Naive thymus-derived CD8-positive, alpha-beta T cell (primary cell): ENCODE results near the gene FBXW9. TPM values are rescaled to one million over a fixed set of nuclear protein-coding genes. Genes with fewer than 3 reads are reported as not detected.
A peak's percentile ranks its signal among the peaks of the same experiment; 100 is the strongest.
"Not testable (repeated sequence)": the region's sequence is repeated elsewhere in the genome, so short reads cannot be mapped to it uniquely, and the experiment has no call there.

Experiments
- ATAC-seq, 2 donors: fragments of 150-1000 bp; cut with Tn5 transposase in 1 of 2; sonication (Bioruptor Pico), chemical (Tn5 transposase) in 1 of 2; 1 replicate in 1 of 2; 2 replicates in 1 of 2; pipeline ENCODE4 v1.10.0; 2021; ENCODE audit warnings: mild to moderate bottlenecking in 2 of 2, moderate library complexity in 2 of 2
- POLR2A ChIA-PET: fragments of 350-600 bp; sonication (Branson Sonifier 250); formaldehyde crosslinking; loops from one replicate; lab custom pipeline; 2021; ENCODE audit warnings: antibody characterized with exemption; lab: Charles Lee
- DNase-seq, 10 donors: peaks; one replicate each; pipeline versions ENCODE4 v3.0.0 to v3.0.0-alpha.2; 2020 to 2022
- H3K27ac Mint-ChIP-seq, 10 donors: one replicate each; pipeline ENCODE4 v1.8.0; 2020 to 2022; ENCODE audit warnings: mild to moderate bottlenecking in 10 of 10, mixed read lengths in 10 of 10, moderate library complexity in 4 of 10, inconsistent platforms in 1 of 10
- H3K27me3 Mint-ChIP-seq, 5 donors: one replicate each; pipeline ENCODE4 v1.8.0; 2021 to 2022; ENCODE audit warnings: mixed read lengths in 5 of 5
- H3K36me3 Mint-ChIP-seq, 3 donors: one replicate each; pipeline ENCODE4 v1.8.0; 2020 to 2022; ENCODE audit warnings: mixed read lengths in 3 of 3, mild to moderate bottlenecking in 2 of 3, inconsistent platforms in 1 of 3
- H3K4me1 Mint-ChIP-seq, 4 donors: one replicate each; pipeline ENCODE4 v1.8.0; 2021 to 2022; ENCODE audit warnings: mixed read lengths in 4 of 4
- H3K4me3 Mint-ChIP-seq, 10 donors: one replicate each; pipeline ENCODE4 v1.8.0; 2020 to 2022; ENCODE audit warnings: mild to moderate bottlenecking in 10 of 10, mixed read lengths in 10 of 10, moderate library complexity in 6 of 10, inconsistent platforms in 1 of 10
- H3K9me3 Mint-ChIP-seq, 9 donors: one replicate each; pipeline ENCODE4 v1.8.0; 2020 to 2022; ENCODE audit warnings: mixed read lengths in 9 of 9, mild to moderate bottlenecking in 3 of 9, inconsistent platforms in 1 of 9, moderate library complexity in 1 of 9
- polyA plus RNA-seq, 3 donors: library from polyadenylated mRNA; unstranded; fragments of 300-500 nt; fragmentation: Illumina TruSeq; gene quantifications; one replicate each; pipeline ENCODE4 v1.2.3, GENCODE V29; 2021
- total RNA-seq, 8 experiments: library from RNA in 2 of 8; stranded (reverse) in 2 of 8; gene quantifications; one replicate each; pipeline ENCODE4 v1.2.3 and lab custom pipeline; 2021 to 2026

FBXW9 gene
- total and polyA plus RNA-seq, 5 experiments from 2014 or later, result 2.8 to 5.7 (median 4.3) TPM

DNA sequence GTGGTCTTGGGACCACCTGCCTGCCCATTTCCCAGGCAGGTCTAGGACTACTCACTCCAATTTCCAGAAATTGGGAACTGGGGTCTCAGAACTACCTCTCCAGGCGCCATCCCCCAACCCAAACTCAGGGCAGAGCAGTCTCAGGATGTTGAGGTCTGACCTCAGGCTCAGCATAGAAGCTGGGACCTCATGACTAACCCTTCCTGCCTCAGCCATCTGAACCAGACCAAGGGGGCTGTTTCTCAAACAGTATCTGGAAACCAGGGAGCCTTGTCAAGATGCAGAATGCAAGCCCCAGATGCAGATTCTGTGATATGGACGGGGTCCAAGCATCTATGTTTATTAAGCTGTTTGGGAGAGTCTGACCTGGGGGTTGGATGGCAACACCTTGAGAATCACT is 1.3 kb downstream of the FBXW9 start:
- Mint-ChIP-seq H3K27ac (no peak overlapping the region), H3K36me3 (no peaks in the 10 kb centered on the region), H3K4me1 (peaks cover 4 to 19% (median 8%) of the 10 kb centered on the region in 4 donors), H3K9me3 (no peaks in the 10 kb centered on the region), H3K4me3 (peak overlapping the region in 4 of 10 donors; percentile 9 to 63 (median 35)), H3K27me3 (no peaks in the 10 kb centered on the region)
- DNase-seq (no peak), ATAC-seq (no peak)
- POLR2A ChIA-PET, result interaction anchor here (1.0 to 3.2 kb wide), 5 partner anchors 10 to 39 kb away, joined by 3 to 19 read pairs (median 8); partner anchors contain the start of gene DHPS

DNA sequence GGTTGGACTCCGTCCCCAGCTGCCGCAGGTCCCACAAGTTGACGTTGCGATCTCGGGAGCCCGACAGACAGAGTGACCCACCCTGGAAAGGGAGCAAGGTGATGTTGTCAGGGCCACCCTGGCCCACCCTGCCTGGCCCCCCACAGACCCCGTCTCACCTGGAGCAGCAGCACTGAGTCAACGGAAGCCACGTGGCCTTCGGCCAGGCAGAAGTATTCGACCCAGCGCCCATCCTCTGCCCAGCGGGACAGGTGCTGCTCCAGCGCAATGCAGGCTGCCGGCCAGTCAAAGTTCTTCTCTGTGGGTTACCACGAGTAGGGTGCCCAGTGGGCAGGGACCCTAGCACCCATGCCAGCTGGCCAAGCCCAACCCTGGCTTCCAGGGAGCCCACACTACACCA is 1.8 kb downstream of the FBXW9 start:
- H3K27ac Mint-ChIP-seq, result no peak overlapping the region
- H3K4me1 Mint-ChIP-seq, result peaks cover 4 to 19% (median 8%) of the 10 kb centered on the region in 4 donors
- no peak for ATAC-seq
- POLR2A ChIA-PET, result interaction anchor here (1.0 to 3.2 kb wide), 3 partner anchors 13 to 39 kb away, joined by 3 to 19 read pairs (median 4); partner anchors contain the start of gene DHPS
- no peaks in the 10 kb centered on the region for H3K36me3 Mint-ChIP-seq
- no peaks in the 10 kb centered on the region for H3K27me3 Mint-ChIP-seq
- peak overlapping the region in 3 of 10 donors; percentile 9 to 40 (median 20) for H3K4me3 Mint-ChIP-seq
- H3K9me3 Mint-ChIP-seq, result no peaks in the 10 kb centered on the region
- DNase-seq, result no peak

DNA sequence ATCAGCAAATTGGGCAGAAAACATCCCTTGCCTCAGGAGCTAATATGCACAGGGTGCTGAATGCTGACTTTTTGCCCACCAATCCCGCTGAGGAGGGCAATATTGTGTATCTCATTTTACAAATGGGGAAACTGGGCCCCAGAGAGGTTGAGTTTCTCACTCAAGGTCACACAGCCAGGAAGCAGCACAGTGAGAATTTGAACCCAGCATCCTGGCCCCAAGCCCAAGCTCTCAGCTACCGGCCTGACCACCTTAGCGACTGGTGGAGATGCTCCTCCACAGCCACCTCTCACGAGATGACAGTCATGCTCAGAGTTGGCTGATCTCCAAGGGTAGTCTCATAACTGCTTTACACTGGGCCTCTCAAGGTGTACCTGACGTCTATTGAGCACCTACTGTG is 3.5 kb downstream of the FBXW9 start:
- Mint-ChIP-seq H3K4me1 (peaks cover 1 to 17% (median 6%) of the 10 kb centered on the region in 4 donors), H3K27me3 (no peaks in the 10 kb centered on the region), H3K36me3 (no peaks in the 10 kb centered on the region), H3K27ac (no peak overlapping the region), H3K4me3 (no peak overlapping the region), H3K9me3 (no peaks in the 10 kb centered on the region)
- DNase-seq, result no peak
- POLR2A ChIA-PET, result interaction anchor here (1.1 kb wide), 1 partner anchor 180 kb away, joined by 4 read pairs; no protein-coding TSS in a partner anchor
- no peak for ATAC-seq

DNA sequence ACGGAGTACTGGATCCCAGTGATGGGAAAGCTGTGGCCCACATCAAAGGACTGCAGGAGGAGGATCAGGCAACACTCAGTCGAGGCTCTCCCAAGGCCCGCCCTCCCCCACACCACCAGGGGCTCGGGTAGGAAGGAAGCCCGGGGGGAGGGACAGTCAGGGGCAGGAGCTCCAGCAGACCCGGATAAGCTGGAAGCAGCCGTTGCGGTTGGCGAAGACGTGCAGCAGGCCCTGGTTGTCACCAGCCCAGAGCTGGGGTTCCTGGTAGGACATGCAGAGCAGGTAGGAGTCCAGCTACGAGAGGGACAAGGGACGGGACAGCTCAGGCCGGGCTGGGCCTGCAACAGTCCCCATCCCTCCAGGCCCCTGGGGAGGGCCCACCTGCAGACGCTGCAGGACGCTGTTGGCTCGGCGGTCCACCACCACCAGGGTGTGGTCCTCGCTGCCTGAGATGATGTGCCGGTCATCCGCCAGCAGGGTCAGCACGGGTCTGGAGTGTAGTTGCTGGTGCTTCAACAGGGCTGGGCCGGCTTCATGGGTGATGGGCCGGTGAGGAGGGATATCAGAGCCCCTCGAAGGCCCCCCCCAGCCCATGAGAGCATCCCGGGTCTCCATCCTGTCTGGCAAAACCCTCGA is 6.7 kb downstream of the FBXW9 start:
- DNase-seq (no peak), ATAC-seq (no peak)
- Mint-ChIP-seq H3K36me3 (no peaks in the 10 kb centered on the region), H3K4me1 (peaks cover 0 to 4% (median 0%) of the 10 kb centered on the region in 4 donors), H3K9me3 (no peaks in the 10 kb centered on the region), H3K27ac (no peak overlapping the region), H3K4me3 (no peak overlapping the region), H3K27me3 (no peaks in the 10 kb centered on the region)
- POLR2A ChIA-PET, result no interaction called here

DNA sequence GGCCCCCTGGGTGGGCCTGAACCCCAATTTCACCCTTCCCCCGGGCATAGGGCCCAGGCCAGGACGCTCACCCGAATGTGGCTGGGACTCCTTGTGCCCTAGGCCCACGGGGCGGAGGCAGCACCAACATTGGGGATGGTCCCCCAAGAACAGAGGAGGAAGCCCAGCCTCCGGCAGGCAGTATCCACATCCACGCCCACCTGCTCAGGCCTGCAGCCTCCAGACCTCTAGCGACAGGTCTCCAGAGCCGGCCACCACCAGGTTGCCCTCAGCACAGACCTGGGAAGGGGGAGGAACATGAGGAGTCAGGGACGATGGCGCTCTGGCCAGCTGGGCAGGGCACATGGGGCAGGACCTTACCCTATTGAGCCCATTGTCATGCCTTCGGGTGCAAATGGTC is 7.4 kb downstream of the FBXW9 start:
- DNase-seq, result no peak
- Mint-ChIP-seq H3K27me3 (no peaks in the 10 kb centered on the region), H3K4me3 (no peak overlapping the region), H3K36me3 (no peaks in the 10 kb centered on the region), H3K9me3 (peaks cover 0 to under 1% (median 0%) of the 10 kb centered on the region in 9 donors), H3K27ac (no peak overlapping the region), H3K4me1 (peaks cover 0 to under 1% (median 0%) of the 10 kb centered on the region in 4 donors)
- no peak for ATAC-seq
- POLR2A ChIA-PET, result no interaction called here

DNA sequence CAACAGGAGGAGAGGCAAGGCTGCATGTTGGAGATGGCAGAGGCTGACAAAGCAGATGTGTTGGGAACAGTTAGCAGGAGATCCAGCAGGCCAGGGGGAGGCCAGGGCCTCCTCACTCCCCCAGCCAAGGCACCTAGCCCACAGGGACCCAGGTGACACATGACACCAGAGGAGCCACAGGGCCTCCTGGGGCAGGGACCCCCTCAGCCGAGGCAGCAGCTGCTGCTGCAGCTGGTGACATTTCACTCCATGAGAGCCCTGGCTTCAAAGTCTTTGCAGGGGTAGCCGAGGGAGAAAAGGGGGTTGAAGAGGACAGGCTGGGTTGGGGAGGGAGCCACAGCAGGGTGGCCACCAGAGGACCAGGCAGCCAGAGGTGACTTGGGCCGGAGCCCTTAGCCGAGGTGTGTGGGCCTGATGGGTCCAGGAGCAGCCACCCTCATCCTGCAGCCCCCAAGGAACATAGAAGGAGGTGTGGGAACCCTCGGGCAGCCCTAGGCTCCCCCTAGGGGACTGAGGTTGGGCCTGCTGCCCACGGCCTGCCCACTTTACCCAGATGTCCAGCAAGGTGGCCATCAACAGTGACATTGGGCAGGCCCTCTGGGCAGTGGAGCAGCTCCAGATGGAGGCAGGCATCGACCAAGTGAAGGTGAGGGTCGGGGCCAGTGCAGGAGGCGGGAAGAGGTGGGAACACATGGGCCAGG is 8.8 kb downstream of the FBXW9 start, which contains the start of gene GNG14:
Gene GNG14, plus strand, starts transcription at position 503 of the 701 bp plus-strand sequence. Its CDS starts 51 bp downstream, at position 554.
- DNase-seq (no peak), ATAC-seq (no peak)
- Mint-ChIP-seq H3K4me1 (peaks cover 0 to 5% (median under 1%) of the 10 kb centered on the region in 4 donors), H3K4me3 (peak within 1 kb of the TSS in 1 of 10 donors; percentile 14), H3K27me3 (no peaks in the 10 kb centered on the region), H3K27ac (no peak within 1 kb of the TSS), H3K9me3 (peaks cover 0 to 2% (median 0%) of the 10 kb centered on the region in 9 donors), H3K36me3 (no peaks in the 10 kb centered on the region)
- POLR2A ChIA-PET, result interaction anchor here (0.6 to 0.7 kb wide), 3 partner anchors 25 to 497 kb away, joined by 3 to 4 read pairs (median 3); partner anchors contain the start of gene HOOK2

DNA sequence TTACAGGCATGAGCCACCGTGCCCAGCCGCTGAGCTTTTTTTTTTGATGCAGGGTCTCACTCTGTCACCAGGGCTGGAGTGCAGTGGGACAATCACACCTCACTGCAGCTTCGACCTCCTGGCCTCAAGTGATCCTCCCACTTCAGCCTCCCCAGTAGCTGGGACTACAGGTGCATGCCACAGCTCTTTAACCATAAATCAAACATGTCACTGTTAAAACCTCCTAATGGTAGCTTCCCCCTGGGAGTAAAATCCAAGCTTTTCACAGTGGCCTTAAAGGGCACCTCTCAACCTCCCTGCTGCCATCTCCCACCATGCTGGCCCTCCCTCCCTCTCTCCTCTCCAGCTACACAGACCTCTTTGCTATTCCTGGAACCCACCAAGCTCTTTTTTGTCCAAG is 10.6 kb downstream of the FBXW9 start:
- DNase-seq (no peak), ATAC-seq (no peak)
- peaks cover 0 to 2% (median 0%) of the 10 kb centered on the region in 9 donors for H3K9me3 Mint-ChIP-seq
- H3K4me1 Mint-ChIP-seq, result peaks cover 6 to 11% (median 8%) of the 10 kb centered on the region in 4 donors
- POLR2A ChIA-PET, result interaction anchor here (0.8 to 1.5 kb wide), 2 partner anchors 10 to 48 kb away, joined by 3 to 8 read pairs; partner anchors contain the start of gene FBXW9
- peak overlapping the region in 1 of 10 donors; percentile 38 for H3K4me3 Mint-ChIP-seq
- peaks cover 0 to 1% (median 0%) of the 10 kb centered on the region in 5 donors for H3K27me3 Mint-ChIP-seq
- peaks cover 0 to 6% (median 0%) of the 10 kb centered on the region in 3 donors for H3K36me3 Mint-ChIP-seq
- peak overlapping the region in 1 of 10 donors; percentile 34 for H3K27ac Mint-ChIP-seq

DNA sequence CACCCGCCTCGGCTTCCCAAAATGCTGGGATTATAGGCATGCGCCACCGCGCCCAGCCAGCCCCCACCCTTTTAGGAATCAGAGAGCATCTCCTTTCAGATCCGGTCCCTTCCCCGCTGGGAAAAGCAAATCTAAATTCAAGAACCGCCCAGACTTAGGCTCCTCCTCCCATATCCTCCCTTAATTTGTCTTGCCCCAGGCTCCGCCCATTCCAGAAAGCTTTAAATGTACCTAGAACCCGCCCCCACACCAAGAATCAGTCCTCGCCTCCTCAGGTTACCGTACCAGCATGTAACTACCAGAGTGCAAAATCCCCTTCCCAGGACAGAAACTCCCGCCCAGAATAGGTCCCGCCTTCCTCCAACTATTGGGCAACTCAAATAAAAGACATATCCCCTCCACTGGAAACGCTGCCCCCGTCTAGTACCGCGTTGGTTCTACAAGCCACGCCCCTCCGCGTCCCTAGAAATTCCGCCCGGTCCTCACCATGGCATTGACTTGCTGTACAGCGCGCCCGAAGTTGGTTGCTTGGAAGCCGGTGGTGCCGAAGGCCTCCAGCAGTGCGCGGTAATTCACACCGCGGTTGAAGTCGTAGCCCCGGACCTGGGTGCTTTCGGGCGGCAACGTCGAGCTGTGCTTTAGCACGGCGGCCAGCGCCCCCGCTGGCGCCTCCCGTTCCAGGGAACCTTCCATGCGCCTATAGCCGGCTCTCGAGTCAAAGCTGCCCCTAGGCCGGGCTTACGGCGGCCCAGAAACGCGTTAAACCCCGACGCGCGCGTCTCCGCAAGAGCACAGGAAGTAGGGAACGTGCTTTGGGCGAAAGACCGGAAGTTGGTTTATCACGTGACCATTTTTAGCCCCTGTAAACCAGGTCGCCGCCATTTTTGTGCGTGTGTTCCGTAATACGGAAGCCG is 15.1 kb downstream of the FBXW9 start, which contains the start of gene DHPS:
Gene DHPS, minus strand, starts transcription at position 807 of the 914 bp plus-strand sequence. Its CDS starts 114 bp downstream, at position 693.
- peak; percentile 79 to 84 for ATAC-seq
- Mint-ChIP-seq H3K27me3 (peaks cover 0 to 1% (median 0%) of the 10 kb centered on the region in 5 donors), H3K36me3 (peaks cover 0 to 45% (median under 1%) of the 10 kb centered on the region in 3 donors), H3K27ac (peak within 1 kb of the TSS; percentile 89 to 98 (median 96)), H3K4me1 (peaks cover 17 to 37% (median 26%) of the 10 kb centered on the region in 4 donors), H3K4me3 (peak within 1 kb of the TSS; percentile 89 to 98 (median 96)), H3K9me3 (peaks cover 0 to 2% (median 0%) of the 10 kb centered on the region in 9 donors)
- POLR2A ChIA-PET, result interaction anchor here (0.5 to 3.5 kb wide), 35 partner anchors 12 to 1290 kb away, joined by 3 to 32 read pairs (median 5); partner anchors contain the start of genes FBXW9, GET3, JUNB and MAN2B1
- peak; percentile 72 to 97 (median 89) for DNase-seq

DNA sequence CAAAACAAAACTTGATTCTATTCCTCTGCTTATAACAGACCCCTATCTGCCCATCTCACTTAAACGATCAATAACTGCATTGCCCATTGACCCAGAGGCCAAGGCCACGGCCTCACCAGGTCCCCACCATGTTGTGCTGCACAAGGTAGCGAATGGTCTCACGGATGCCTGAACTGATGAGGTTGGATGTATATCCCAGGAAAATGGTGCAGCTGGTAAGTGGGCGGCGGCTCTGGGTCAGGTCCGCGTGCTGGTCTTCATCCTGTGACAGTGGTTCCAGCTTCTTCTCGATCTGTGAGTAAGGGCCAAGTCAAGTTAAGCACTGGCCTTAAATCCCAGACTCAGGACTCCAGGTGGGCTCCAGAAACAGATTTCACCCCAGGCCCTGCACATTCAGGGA is 16.4 kb downstream of the FBXW9 start:
- Mint-ChIP-seq H3K27ac (peak overlapping the region in 4 of 10 donors; percentile 25 to 64 (median 38)), H3K4me3 (peak overlapping the region; percentile 24 to 97 (median 75)), H3K27me3 (peaks cover 0 to 1% (median 0%) of the 10 kb centered on the region in 5 donors), H3K36me3 (peaks cover 0 to 53% (median 3%) of the 10 kb centered on the region in 3 donors), H3K9me3 (peaks cover 0 to 2% (median 0%) of the 10 kb centered on the region in 9 donors), H3K4me1 (peaks cover 19 to 39% (median 29%) of the 10 kb centered on the region in 4 donors)
- DNase-seq (no peak), ATAC-seq (no peak)
- POLR2A ChIA-PET, result interaction anchor here (0.5 to 3.5 kb wide), 7 partner anchors 11 to 766 kb away, joined by 3 to 32 read pairs (median 3); partner anchors contain the start of gene TRIR

DNA sequence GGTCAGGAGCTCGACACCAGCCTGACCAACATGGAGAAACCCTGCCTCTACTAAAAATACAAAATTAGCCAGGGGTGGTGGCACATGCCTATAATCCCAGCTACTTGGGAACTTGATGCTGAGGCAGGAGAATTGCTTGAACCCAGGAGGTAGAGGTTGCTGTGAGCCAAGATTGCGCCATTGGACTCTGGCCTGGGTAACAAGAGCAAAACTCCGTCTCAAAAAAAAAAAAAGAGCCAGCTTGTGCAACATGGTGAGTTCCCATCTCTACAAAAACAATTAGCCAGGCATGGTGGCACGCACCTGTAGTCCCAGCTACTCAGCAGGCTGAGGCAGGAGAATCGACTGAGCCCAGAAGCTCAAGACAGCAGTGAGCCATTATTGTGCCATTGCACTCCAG is 18.4 kb downstream of the FBXW9 start:
- not testable (repeated sequence) for H3K27me3 Mint-ChIP-seq, ATAC-seq, H3K9me3 Mint-ChIP-seq, H3K27ac Mint-ChIP-seq, H3K4me3 Mint-ChIP-seq, DNase-seq
- H3K4me1 Mint-ChIP-seq, result peaks cover 17 to 36% (median 30%) of the 10 kb centered on the region in 4 donors
- POLR2A ChIA-PET, result interaction anchor here (0.6 to 1.2 kb wide), 8 partner anchors 9 to 365 kb away, joined by 3 to 5 read pairs (median 3); partner anchors contain the start of gene FBXW9
- peaks cover 0 to 71% (median 3%) of the 10 kb centered on the region in 3 donors for H3K36me3 Mint-ChIP-seq

DNA sequence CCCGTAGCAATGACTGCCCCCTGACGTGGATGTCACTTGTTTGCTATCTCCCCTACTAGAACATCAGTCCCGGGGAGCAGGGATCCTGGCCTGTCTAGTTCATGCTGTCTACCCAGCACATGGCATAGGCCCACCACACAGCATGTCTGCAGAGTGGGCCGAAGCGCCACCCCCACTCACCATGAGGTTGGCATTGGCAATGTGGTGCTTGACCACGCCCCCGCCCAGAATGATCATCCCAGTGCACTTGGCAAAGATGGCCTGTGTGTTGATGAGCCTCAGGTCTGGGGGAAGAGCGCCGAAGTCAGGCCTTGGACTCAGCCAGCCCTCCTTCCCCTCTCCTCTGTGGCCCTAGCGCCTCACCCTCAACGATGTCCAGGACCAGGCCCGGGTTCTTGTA is 19.5 kb downstream of the FBXW9 start:
- POLR2A ChIA-PET, result interaction anchor here (1.0 to 1.6 kb wide), 2 partner anchors 8 to 11 kb away, joined by 5 to 10 read pairs; partner anchors contain the start of genes MAN2B1 and WDR83
- DNase-seq (no peak), ATAC-seq (no peak)
- peaks cover 0 to 78% (median 3%) of the 10 kb centered on the region in 3 donors for H3K36me3 Mint-ChIP-seq
- no peaks in the 10 kb centered on the region for H3K9me3 Mint-ChIP-seq
- H3K4me3 Mint-ChIP-seq, result no peak overlapping the region
- peaks cover 0 to 1% (median 0%) of the 10 kb centered on the region in 5 donors for H3K27me3 Mint-ChIP-seq
- peaks cover 20 to 37% (median 34%) of the 10 kb centered on the region in 4 donors for H3K4me1 Mint-ChIP-seq
- peak overlapping the region in 6 of 10 donors; percentile 15 to 82 (median 62) for H3K27ac Mint-ChIP-seq
